ENCODE data around the gene UMAD1. TPM values are rescaled to one million over a fixed set of nuclear protein-coding genes. Genes with fewer than 3 reads are reported as not detected.

The UMAD1 gene
- total RNA-seq, 1 donor from 2014 or later: 18.0 TPM

DNA sequence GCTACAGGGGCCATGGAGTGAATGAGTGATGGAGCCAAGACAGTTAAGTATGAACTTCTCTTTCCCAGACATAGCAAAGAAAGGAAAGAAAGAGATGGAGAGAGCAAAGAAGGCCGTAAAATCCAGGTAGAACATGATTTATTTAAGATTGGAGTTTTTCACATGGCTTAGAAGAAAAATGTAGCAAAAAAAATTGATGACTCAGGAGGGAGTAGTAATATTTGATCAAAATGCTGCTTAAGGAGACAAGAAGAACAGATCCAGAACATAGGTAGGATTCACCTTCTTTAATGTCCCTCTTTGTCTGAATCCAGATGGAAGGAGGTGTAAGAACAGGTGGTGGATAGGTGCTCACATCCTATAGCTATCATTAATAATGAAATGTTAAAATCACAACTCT lies 277.0 kb downstream of the UMAD1 start:
- no peaks in the 10 kb centered on the region for H3K36me3 ChIP-seq
- DNase-seq (no peak), ATAC-seq (no peak)
- H3K27ac ChIP-seq: no peak overlapping the region
- no peak overlapping the region for H3K4me3 ChIP-seq
- intact Hi-C loops (cut with DNase I): no loop called here
- H3K9me3 ChIP-seq: no peaks in the 10 kb centered on the region
- TF ChIP-seq CTCF (IDR thresholded peaks at IDR 0.05): no peak
- no peaks in the 10 kb centered on the region for H3K27me3 ChIP-seq
- peaks cover 6% of the 10 kb centered on the region for H3K4me1 ChIP-seq

- TF ChIP-seq CTCF (IDR thresholded peaks at IDR 0.05): no peak
- Histone ChIP-seq H3K4me1 (no peaks in the 10 kb centered on the region), H3K27ac (no peak overlapping the region), H3K36me3 (no peaks in the 10 kb centered on the region), H3K4me3 (no peak overlapping the region), H3K9me3 (no peaks in the 10 kb centered on the region), H3K27me3 (no peaks in the 10 kb centered on the region)
- intact Hi-C loops (cut with DNase I): no loop called here
- ATAC-seq: peak; percentile 22
- DNase-seq: no peak
Measured at GRCh38 chr7:7918736-7919448, 278.3 kb downstream of the UMAD1 start.

GRCh38 chr7:7919449-7919945 lies 278.9 kb downstream of the UMAD1 start:
- H3K27ac ChIP-seq: no peak overlapping the region
- TF ChIP-seq CTCF (IDR thresholded peaks at IDR 0.05): no peak
- intact Hi-C loops (cut with DNase I): no loop called here
- no peaks in the 10 kb centered on the region for H3K27me3 ChIP-seq
- H3K4me3 ChIP-seq: no peak overlapping the region
- no peaks in the 10 kb centered on the region for H3K36me3 ChIP-seq
- no peaks in the 10 kb centered on the region for H3K4me1 ChIP-seq
- DNase-seq: no peak
- no peak for ATAC-seq
- H3K9me3 ChIP-seq: no peaks in the 10 kb centered on the region

- Histone ChIP-seq H3K4me1 (no peaks in the 10 kb centered on the region), H3K27me3 (no peaks in the 10 kb centered on the region), H3K27ac (no peak overlapping the region), H3K4me3 (no peak overlapping the region), H3K9me3 (no peaks in the 10 kb centered on the region), H3K36me3 (no peaks in the 10 kb centered on the region)
- intact Hi-C loops (cut with DNase I): no loop called here
- ATAC-seq (no peak), DNase-seq (no peak)
- no peak for TF ChIP-seq CTCF (IDR thresholded peaks at IDR 0.05)
Measured at GRCh38 chr7:7920056-7920455, 279.5 kb downstream of the UMAD1 start.

- Histone ChIP-seq H3K4me3 (no peak overlapping the region), H3K27ac (no peak overlapping the region), H3K27me3 (no peaks in the 10 kb centered on the region), H3K4me1 (no peaks in the 10 kb centered on the region), H3K36me3 (no peaks in the 10 kb centered on the region), H3K9me3 (no peaks in the 10 kb centered on the region)
- no peak for DNase-seq
- intact Hi-C loops (cut with DNase I): no loop called here
- TF ChIP-seq CTCF (IDR thresholded peaks at IDR 0.05): no peak
- no peak for ATAC-seq
Measured at GRCh38 chr7:7920481-7920880, 279.9 kb downstream of the UMAD1 start.

Measured in upper lobe of right lung (tissue), 1 donor.